Measurements from ENCODE around the gene PTDSS2.
"Not testable (repeated sequence)": the region's sequence is repeated elsewhere in the genome, so short reads cannot be mapped to it uniquely, and the experiment has no call there.

PTDSS2 gene

DNA sequence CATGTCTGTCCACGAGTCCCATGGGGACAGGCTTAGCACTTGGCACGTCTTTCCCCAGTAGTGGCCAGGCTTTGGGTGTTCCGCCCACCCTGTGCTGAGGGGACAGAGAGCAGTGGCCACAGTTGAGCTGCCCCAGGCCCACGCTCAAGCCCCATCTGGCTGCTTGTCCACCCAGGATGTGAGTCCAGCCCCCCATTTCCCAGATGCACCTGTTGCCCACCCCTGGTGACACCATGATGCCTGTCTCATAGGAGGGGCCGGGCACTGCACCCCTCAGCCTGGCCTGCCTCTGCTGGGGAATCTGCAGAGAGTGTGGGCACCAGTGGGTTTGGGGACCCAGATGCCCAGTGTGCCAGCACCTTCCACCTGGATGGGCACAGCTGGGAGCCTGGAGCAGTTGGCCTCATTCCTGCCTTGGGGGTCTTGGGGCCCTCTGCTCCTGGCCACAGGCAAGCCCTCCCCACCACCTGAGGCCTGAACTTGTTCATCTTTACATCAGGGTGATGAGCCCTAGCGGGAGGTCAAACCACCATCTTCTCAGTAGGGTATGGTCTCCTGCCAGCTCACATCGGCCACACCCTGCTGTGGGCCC lies 41.0 kb upstream of the PTDSS2 start:
- no peaks in the 10 kb centered on the region for H3K36me3 ChIP-seq
- TF ChIP-seq, protein P1, sequence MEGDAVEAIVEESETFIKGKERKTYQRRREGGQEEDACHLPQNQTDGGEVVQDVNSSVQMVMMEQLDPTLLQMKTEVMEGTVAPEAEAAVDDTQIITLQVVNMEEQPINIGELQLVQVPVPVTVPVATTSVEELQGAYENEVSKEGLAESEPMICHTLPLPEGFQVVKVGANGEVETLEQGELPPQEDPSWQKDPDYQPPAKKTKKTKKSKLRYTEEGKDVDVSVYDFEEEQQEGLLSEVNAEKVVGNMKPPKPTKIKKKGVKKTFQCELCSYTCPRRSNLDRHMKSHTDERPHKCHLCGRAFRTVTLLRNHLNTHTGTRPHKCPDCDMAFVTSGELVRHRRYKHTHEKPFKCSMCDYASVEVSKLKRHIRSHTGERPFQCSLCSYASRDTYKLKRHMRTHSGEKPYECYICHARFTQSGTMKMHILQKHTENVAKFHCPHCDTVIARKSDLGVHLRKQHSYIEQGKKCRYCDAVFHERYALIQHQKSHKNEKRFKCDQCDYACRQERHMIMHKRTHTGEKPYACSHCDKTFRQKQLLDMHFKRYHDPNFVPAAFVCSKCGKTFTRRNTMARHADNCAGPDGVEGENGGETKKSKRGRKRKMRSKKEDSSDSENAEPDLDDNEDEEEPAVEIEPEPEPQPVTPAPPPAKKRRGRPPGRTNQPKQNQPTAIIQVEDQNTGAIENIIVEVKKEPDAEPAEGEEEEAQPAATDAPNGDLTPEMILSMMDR (IDR thresholded peaks at IDR 0.05; ENCODE audit: low read depth, low read length), result no peak
- no peak for DNase-seq
- H3K4me3 ChIP-seq (ENCODE audit: low read depth, low read length), result no peak overlapping the region
- H3K27me3 ChIP-seq, result peaks cover 4% of the 10 kb centered on the region
- H3K9me3 ChIP-seq, result no peaks in the 10 kb centered on the region
- H3K4me1 ChIP-seq, result no peaks in the 10 kb centered on the region

DNA sequence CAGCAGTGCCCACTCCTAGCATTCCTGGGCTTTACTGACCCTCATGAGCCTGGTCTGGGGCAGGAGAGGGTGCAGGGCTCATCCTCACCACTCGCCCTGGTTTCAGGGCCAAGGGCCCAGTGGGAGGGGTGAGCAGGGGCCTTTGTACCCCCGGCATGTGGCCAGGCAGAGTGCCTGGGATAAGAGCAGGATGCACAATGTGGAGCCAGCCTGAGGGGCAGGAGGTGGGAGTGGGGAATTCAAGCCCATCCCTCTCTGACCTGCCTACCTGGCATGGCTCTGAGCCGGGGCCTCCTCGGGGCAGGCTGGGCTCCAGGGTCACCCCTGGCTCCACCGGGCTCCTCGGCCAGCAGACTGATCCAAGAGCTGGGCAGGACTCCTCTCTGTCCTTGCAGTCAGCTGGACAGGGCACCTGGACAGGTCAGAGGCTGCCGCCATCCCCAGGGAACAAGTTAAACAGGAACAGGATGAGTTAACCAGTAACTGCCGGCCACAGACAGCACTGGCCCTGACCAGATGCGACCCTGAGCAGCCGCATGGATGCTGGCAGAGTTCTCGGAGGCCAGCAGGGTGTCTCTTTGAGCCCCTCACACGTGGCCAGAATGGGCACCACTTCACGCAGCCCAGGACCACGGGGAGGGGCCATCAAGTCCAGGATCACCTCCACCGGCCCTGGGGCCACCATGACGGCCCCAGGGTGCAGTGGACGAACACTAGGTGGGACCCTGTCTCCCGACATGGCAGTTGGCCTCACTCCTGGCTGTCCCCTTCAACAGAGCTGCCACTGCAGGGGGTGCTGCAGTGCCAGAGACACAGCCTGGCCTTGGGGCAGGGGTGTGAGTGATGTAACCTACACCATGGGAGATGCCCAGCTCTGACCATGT lies 40.2 kb upstream of the PTDSS2 start:
- no peaks in the 10 kb centered on the region for H3K36me3 ChIP-seq
- no peak for DNase-seq
- TF ChIP-seq, protein P1 (IDR thresholded peaks at IDR 0.05; ENCODE audit: low read depth, low read length), result no peak
- no peaks in the 10 kb centered on the region for H3K9me3 ChIP-seq
- H3K4me1 ChIP-seq, result no peaks in the 10 kb centered on the region
- H3K4me3 ChIP-seq (ENCODE audit: low read depth, low read length), result no peak overlapping the region
- peaks cover 4% of the 10 kb centered on the region for H3K27me3 ChIP-seq

DNA sequence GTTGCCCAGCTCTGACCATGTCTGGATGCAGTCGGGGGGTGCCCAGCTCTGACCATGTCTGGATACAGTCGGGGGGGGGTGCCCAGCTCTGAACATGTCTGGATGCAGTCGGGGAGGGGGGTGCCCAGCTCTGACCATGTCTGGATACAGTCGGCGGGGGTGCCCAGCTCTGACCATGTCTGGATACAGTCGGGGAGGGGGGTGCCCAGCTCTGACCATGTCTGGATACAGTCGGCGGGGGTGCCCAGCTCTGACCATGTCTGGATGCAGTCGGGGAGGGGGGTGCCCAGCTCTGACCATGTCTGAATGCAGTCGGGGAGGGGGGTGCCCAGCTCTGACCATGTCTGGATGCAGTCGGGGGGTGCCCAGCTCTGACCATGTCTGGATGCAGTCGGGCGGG lies 39.4 kb upstream of the PTDSS2 start:
- H3K36me3 ChIP-seq; H3K4me1 ChIP-seq; DNase-seq; H3K4me3 ChIP-seq (ENCODE audit: low read depth, low read length); H3K9me3 ChIP-seq; H3K27me3 ChIP-seq: not testable (repeated sequence)

- not testable (repeated sequence) for H3K9me3 ChIP-seq; DNase-seq; H3K36me3 ChIP-seq; H3K4me1 ChIP-seq; H3K4me3 ChIP-seq (ENCODE audit: low read depth, low read length)
- H3K27me3 ChIP-seq, result peaks cover 14% of the 10 kb centered on the region
These were observed 38.6 kb upstream of the PTDSS2 start for GRCh38 chr11:411520-411919.

DNA sequence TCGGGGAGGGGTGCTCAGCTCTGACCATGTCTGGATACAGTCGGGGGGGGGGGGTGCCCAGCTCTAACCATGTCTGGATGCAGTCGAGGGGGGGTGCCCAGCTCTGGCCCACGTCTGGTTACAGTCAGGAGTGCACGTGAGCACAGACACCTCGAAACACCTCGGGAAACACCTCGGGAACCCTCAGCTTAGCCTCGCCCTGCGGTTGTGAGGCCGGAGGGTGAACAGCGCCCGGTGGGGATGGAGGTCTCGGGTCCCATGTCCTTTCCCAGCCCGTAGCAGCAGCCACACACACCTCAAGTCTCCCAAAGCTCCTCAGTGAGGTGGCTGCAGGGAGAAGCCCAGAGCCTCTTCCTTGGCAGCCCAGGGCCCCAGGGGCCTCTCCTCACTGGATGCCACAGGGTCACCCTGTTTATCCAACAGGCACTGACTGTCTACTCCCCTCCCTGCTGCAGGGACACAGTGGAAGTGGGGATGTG lies 37.4 kb upstream of the PTDSS2 start:
- TF ChIP-seq, protein P1 (IDR thresholded peaks at IDR 0.05; ENCODE audit: low read depth, low read length), result no peak
- no peak for DNase-seq
- Histone ChIP-seq H3K9me3 (no peaks in the 10 kb centered on the region), H3K27me3 (peaks cover 25% of the 10 kb centered on the region), H3K4me1 (no peaks in the 10 kb centered on the region), H3K36me3 (no peaks in the 10 kb centered on the region), H3K4me3 (ENCODE audit: low read depth, low read length) (no peak overlapping the region)

- no peak for DNase-seq
- TF ChIP-seq, protein P1 (IDR thresholded peaks at IDR 0.05; ENCODE audit: low read depth, low read length), result no peak
- Histone ChIP-seq H3K4me3 (ENCODE audit: low read depth, low read length) (no peak overlapping the region), H3K36me3 (no peaks in the 10 kb centered on the region), H3K4me1 (no peaks in the 10 kb centered on the region), H3K27me3 (peaks cover 33% of the 10 kb centered on the region), H3K9me3 (no peaks in the 10 kb centered on the region)
These were observed 36.7 kb upstream of the PTDSS2 start for GRCh38 chr11:413120-414081.
